ENCODE data around the gene BCKDK.

Gene BCKDK

GRCh38 chr16:31074814-31075183 is 33.4 kb upstream of the BCKDK start:
- DNase-seq = no peak
- Mint-ChIP-seq H3K27me3 (no peaks in the 10 kb centered on the region), H3K4me3 (peak overlapping the region; percentile 78 to 94), H3K27ac (peak overlapping the region; percentile 90 to 96), H3K4me1 (ENCODE audit: low read depth in 2 of 2) (peaks cover 38% of the 10 kb centered on the region in 2 donors), H3K36me3 (ENCODE audit: insufficient read depth) (peaks cover 35% of the 10 kb centered on the region), H3K9me3 (no peaks in the 10 kb centered on the region)
- ATAC-seq (replicated peaks) = no peak

- Mint-ChIP-seq H3K36me3 (ENCODE audit: insufficient read depth) (peaks cover 44% of the 10 kb centered on the region), H3K27me3 (no peaks in the 10 kb centered on the region), H3K4me1 (ENCODE audit: low read depth in 2 of 2) (peaks cover 41 to 42% of the 10 kb centered on the region in 2 donors), H3K4me3 (no peak overlapping the region), H3K27ac (no peak overlapping the region), H3K9me3 (no peaks in the 10 kb centered on the region)
- DNase-seq = no peak
- no peak for ATAC-seq (replicated peaks)
Measured at GRCh38 chr16:31076319-31076718, 31.9 kb upstream of the BCKDK start.

GRCh38 chr16:31077024-31077423 is 31.2 kb upstream of the BCKDK start:
- H3K27me3 Mint-ChIP-seq = no peaks in the 10 kb centered on the region

GRCh38 chr16:31077592-31078396 is 30.4 kb upstream of the BCKDK start:
- Mint-ChIP-seq H3K4me3 (no peak overlapping the region), H3K36me3 (ENCODE audit: insufficient read depth) (peaks cover 44% of the 10 kb centered on the region), H3K9me3 (no peaks in the 10 kb centered on the region), H3K27me3 (no peaks in the 10 kb centered on the region), H3K27ac (peak overlapping the region in 1 of 2 donors; percentile 41), H3K4me1 (ENCODE audit: low read depth in 2 of 2) (peaks cover 33 to 34% of the 10 kb centered on the region in 2 donors)
- DNase-seq (no peak), ATAC-seq (replicated peaks) (no peak)

More at GRCh38 chr16:31077024-31077423, 31.2 kb upstream of the BCKDK start:
- H3K4me3 Mint-ChIP-seq = no peak overlapping the region
- peaks cover 36 to 37% of the 10 kb centered on the region in 2 donors for H3K4me1 Mint-ChIP-seq (ENCODE audit: low read depth in 2 of 2)
- DNase-seq = no peak
- H3K9me3 Mint-ChIP-seq = no peaks in the 10 kb centered on the region
- H3K27ac Mint-ChIP-seq = peak overlapping the region in 1 of 2 donors; percentile 41
- H3K36me3 Mint-ChIP-seq (ENCODE audit: insufficient read depth) = peaks cover 48% of the 10 kb centered on the region
- ATAC-seq (replicated peaks) = no peak

- Mint-ChIP-seq H3K27ac (peak overlapping the region in 1 of 2 donors; percentile 75), H3K36me3 (ENCODE audit: insufficient read depth) (peaks cover 44% of the 10 kb centered on the region), H3K9me3 (no peaks in the 10 kb centered on the region), H3K27me3 (no peaks in the 10 kb centered on the region), H3K4me3 (no peak overlapping the region), H3K4me1 (ENCODE audit: low read depth in 2 of 2) (peaks cover 31 to 33% of the 10 kb centered on the region in 2 donors)
- ATAC-seq (replicated peaks) (no peak), DNase-seq (no peak)
Measured at GRCh38 chr16:31078597-31079341, 29.4 kb upstream of the BCKDK start.

- Mint-ChIP-seq H3K4me3 (no peak overlapping the region), H3K4me1 (ENCODE audit: low read depth in 2 of 2) (peaks cover 31 to 36% of the 10 kb centered on the region in 2 donors), H3K9me3 (no peaks in the 10 kb centered on the region), H3K36me3 (ENCODE audit: insufficient read depth) (peaks cover 38% of the 10 kb centered on the region), H3K27me3 (no peaks in the 10 kb centered on the region), H3K27ac (peak overlapping the region in 1 of 2 donors; percentile 75)
- DNase-seq (no peak), ATAC-seq (replicated peaks) (no peak)
Measured at GRCh38 chr16:31079342-31079944, 28.7 kb upstream of the BCKDK start.

- Mint-ChIP-seq H3K36me3 (ENCODE audit: insufficient read depth) (peaks cover 34% of the 10 kb centered on the region), H3K27me3 (no peaks in the 10 kb centered on the region), H3K27ac (peak overlapping the region in 1 of 2 donors; percentile 58), H3K4me1 (ENCODE audit: low read depth in 2 of 2) (peaks cover 24 to 29% of the 10 kb centered on the region in 2 donors), H3K9me3 (no peaks in the 10 kb centered on the region), H3K4me3 (no peak overlapping the region)
- ATAC-seq (replicated peaks) (no peak), DNase-seq (no peak)
Measured at GRCh38 chr16:31080035-31080629, 28.1 kb upstream of the BCKDK start.

GRCh38 chr16:31080756-31081419 is 27.3 kb upstream of the BCKDK start:
- ATAC-seq (replicated peaks) = no peak
- H3K27ac Mint-ChIP-seq = peak overlapping the region in 1 of 2 donors; percentile 66

GRCh38 chr16:31081428-31082351 is 26.5 kb upstream of the BCKDK start:
- H3K4me1 Mint-ChIP-seq (ENCODE audit: low read depth in 2 of 2) = peaks cover 25 to 37% of the 10 kb centered on the region in 2 donors
- H3K9me3 Mint-ChIP-seq = no peaks in the 10 kb centered on the region
- peaks cover 40% of the 10 kb centered on the region for H3K36me3 Mint-ChIP-seq (ENCODE audit: insufficient read depth)
- ATAC-seq (replicated peaks) (no peak), DNase-seq (no peak)
- no peak overlapping the region for H3K4me3 Mint-ChIP-seq
- H3K27me3 Mint-ChIP-seq = no peaks in the 10 kb centered on the region
- peak overlapping the region; percentile 27 to 52 for H3K27ac Mint-ChIP-seq

More at GRCh38 chr16:31080756-31081419, 27.3 kb upstream of the BCKDK start:
- Mint-ChIP-seq H3K9me3 (no peaks in the 10 kb centered on the region), H3K4me3 (no peak overlapping the region), H3K4me1 (ENCODE audit: low read depth in 2 of 2) (peaks cover 25 to 32% of the 10 kb centered on the region in 2 donors), H3K27me3 (no peaks in the 10 kb centered on the region), H3K36me3 (ENCODE audit: insufficient read depth) (peaks cover 35% of the 10 kb centered on the region)
- DNase-seq = no peak

GRCh38 chr16:31082368-31083045 is 25.7 kb upstream of the BCKDK start:
- no peaks in the 10 kb centered on the region for H3K27me3 Mint-ChIP-seq
- no peak for DNase-seq
- H3K4me1 Mint-ChIP-seq (ENCODE audit: low read depth in 2 of 2) = peaks cover 25 to 37% of the 10 kb centered on the region in 2 donors
- H3K4me3 Mint-ChIP-seq = no peak overlapping the region
- peak overlapping the region; percentile 27 to 52 for H3K27ac Mint-ChIP-seq
- ATAC-seq (replicated peaks) = no peak
- no peaks in the 10 kb centered on the region for H3K9me3 Mint-ChIP-seq
- H3K36me3 Mint-ChIP-seq (ENCODE audit: insufficient read depth) = peaks cover 36% of the 10 kb centered on the region

GRCh38 chr16:31083081-31083480 is 25.1 kb upstream of the BCKDK start:
- Mint-ChIP-seq H3K9me3 (no peaks in the 10 kb centered on the region), H3K4me3 (no peak overlapping the region), H3K36me3 (ENCODE audit: insufficient read depth) (peaks cover 31% of the 10 kb centered on the region), H3K27me3 (no peaks in the 10 kb centered on the region), H3K27ac (peak overlapping the region in 1 of 2 donors; percentile 49), H3K4me1 (ENCODE audit: low read depth in 2 of 2) (peaks cover 21 to 32% of the 10 kb centered on the region in 2 donors)
- no peak for DNase-seq
- ATAC-seq (replicated peaks) = no peak
